Neuronal stem cell (in vitro differentiated cells): ENCODE results near the gene ADRA2B.
"Not testable (repeated sequence)": the region's sequence is repeated elsewhere in the genome, so short reads cannot be mapped to it uniquely, and the experiment has no call there.

ENCODE experiments used
- DNase-seq: peaks from one replicate; pipeline ENCODE4 v3.0.0-alpha.2; 2013; ENCODE audit warnings: low spot score
- H2AFZ ChIP-seq: one replicate; pipeline ENCODE4 v1.6.1; 2013; ENCODE audit warnings: mild to moderate bottlenecking, low read length, inconsistent platforms
- H2AK5ac ChIP-seq: 2 replicates; pipeline ENCODE4 v1.6.1; 2013; ENCODE audit warnings: low read depth, mild to moderate bottlenecking, inconsistent platforms, low read length, moderate library complexity, mixed read lengths
- H2BK120ac ChIP-seq: 2 replicates; pipeline ENCODE4 v1.6.1; 2013; ENCODE audit warnings: low read depth, mild to moderate bottlenecking, inconsistent platforms, low read length, moderate library complexity, mixed read lengths
- H2BK12ac ChIP-seq: one replicate; pipeline ENCODE4 v1.6.1; 2013; ENCODE audit warnings: low read length, inconsistent platforms
- H2BK15ac ChIP-seq: 2 replicates; pipeline ENCODE4 v1.6.1; 2013; ENCODE audit warnings: mild to moderate bottlenecking, low read length, inconsistent platforms, mixed read lengths
- H2BK5ac ChIP-seq: one replicate; pipeline ENCODE4 v1.6.1; 2013; ENCODE audit warnings: inconsistent platforms, mild to moderate bottlenecking, low read length, moderate library complexity
- H3K14ac ChIP-seq: one replicate; pipeline ENCODE4 v1.6.1; 2013; ENCODE audit warnings: low read length, inconsistent platforms
- H3K18ac ChIP-seq: 2 replicates; pipeline ENCODE4 v1.6.1; 2013; ENCODE audit warnings: low read length, inconsistent platforms
- H3K23ac ChIP-seq: 2 replicates; pipeline ENCODE4 v1.6.1; 2013; ENCODE audit warnings: low read depth, mild to moderate bottlenecking, mixed read lengths, low read length, inconsistent platforms; ENCODE audit not compliant: poor library complexity
- H3K27ac ChIP-seq: replicated peaks from 3 replicates; pipeline ENCODE4 v1.5.1; 2013; ENCODE audit warnings: low read length, inconsistent platforms
- H3K27me3 ChIP-seq, 3 experiments: 2 replicates each; pipeline ENCODE4 v1.6.1; 2013; ENCODE audit warnings: low read length in 3 of 3, mild to moderate bottlenecking in 2 of 3, inconsistent platforms in 1 of 3, low read depth in 1 of 3, mixed read lengths in 1 of 3, moderate library complexity in 1 of 3; ENCODE audit not compliant: control insufficient read depth in 3 of 3, insufficient read depth in 3 of 3
- H3K36me3 ChIP-seq, 2 donors: replicated peaks in 1 of 2; 2 replicates each; pipeline ENCODE4 v1.6.1; 2013; ENCODE audit warnings: low read length in 2 of 2; ENCODE audit not compliant: control insufficient read depth in 2 of 2, insufficient read depth in 2 of 2
- H3K4ac ChIP-seq: 2 replicates; pipeline ENCODE4 v1.6.1; 2013; ENCODE audit warnings: inconsistent platforms, mild to moderate bottlenecking, low read length, moderate library complexity
- H3K4me1 ChIP-seq, 2 donors: 1 replicate in 1 of 2; 2 replicates in 1 of 2; pipeline ENCODE4 v1.6.1; 2013; ENCODE audit warnings: low read length in 2 of 2, low read depth in 1 of 2; ENCODE audit not compliant: control insufficient read depth in 2 of 2, insufficient read depth in 1 of 2
- H3K4me2 ChIP-seq: one replicate; pipeline ENCODE4 v1.6.1; 2013; ENCODE audit warnings: mild to moderate bottlenecking, low read length, inconsistent platforms; ENCODE audit not compliant: insufficient read depth, poor library complexity, severe bottlenecking
- H3K4me3 ChIP-seq, 2 donors: 2 replicates each; pipeline ENCODE4 v1.5.1; 2013; ENCODE audit warnings: low read length in 2 of 2, mild to moderate bottlenecking in 2 of 2, inconsistent platforms in 1 of 2, moderate library complexity in 1 of 2
- H3K79me1 ChIP-seq: one replicate; pipeline ENCODE4 v1.6.1; 2013; ENCODE audit warnings: low read depth, mild to moderate bottlenecking, inconsistent platforms, low read length, moderate library complexity
- H3K9ac ChIP-seq: one replicate; pipeline ENCODE4 v1.6.1; 2013; ENCODE audit warnings: mild to moderate bottlenecking, low read depth, low read length, inconsistent platforms; ENCODE audit not compliant: poor library complexity
- H3K9me3 ChIP-seq, 2 donors: replicated peaks in 1 of 2; 2 replicates each; pipeline versions ENCODE3 to v1.6.1; 2013; ENCODE audit warnings: low read length in 2 of 2, mild to moderate bottlenecking in 2 of 2, inconsistent platforms in 1 of 2, low read depth in 1 of 2, mixed read lengths in 1 of 2, moderate library complexity in 1 of 2; ENCODE audit not compliant: control insufficient read depth in 2 of 2, insufficient read depth in 1 of 2
- H4K8ac ChIP-seq: one replicate; pipeline ENCODE4 v1.6.1; 2013; ENCODE audit warnings: low read depth, mild to moderate bottlenecking, inconsistent platforms, low read length, moderate library complexity
- H4K91ac ChIP-seq: one replicate; pipeline ENCODE4 v1.6.1; 2013; ENCODE audit warnings: low read length, low read depth, mild to moderate bottlenecking, inconsistent platforms; ENCODE audit not compliant: poor library complexity
- WGBS, 2 donors: extraction: QIAGEN DNeasy Blood & Tissue Kit; methylation state at CpG; one replicate each; pipeline ENCODE4 v1.1.7; 2013; ENCODE audit warnings: missing lambda C conversion rate in 2 of 2, mixed read lengths in 1 of 2; ENCODE audit not compliant: insufficient read length in 2 of 2, insufficient replicate concordance in 1 of 2; ENCODE audit errors: extremely low coverage in 2 of 2; 5-methylcytosine and 5-hydroxymethylcytosine counted together

Gene ADRA2B

GRCh38 chr2:96073170-96073775 lies 43.1 kb downstream of the ADRA2B start:
- Histone ChIP-seq H3K18ac (peak overlapping the region; percentile 18), H3K36me3 (no peaks in the 10 kb centered on the region), H3K9ac (no peak overlapping the region), H2BK12ac (no peak overlapping the region), H4K91ac (no peak overlapping the region), H2AFZ (no peak overlapping the region), H3K23ac (no peak overlapping the region), H3K4me2 (no peak overlapping the region), H4K8ac (no peak overlapping the region), H3K27ac (no peak overlapping the region), H3K4ac (no peak overlapping the region), H2BK120ac (no peak overlapping the region), H3K9me3 (peaks cover 0 to 2% of the 10 kb centered on the region in 2 donors), H2AK5ac (no peak overlapping the region), H3K4me3 (no peak overlapping the region), H3K14ac (no peak overlapping the region), H3K27me3 (peaks cover 0 to 5% (median 0%) of the 10 kb centered on the region in 3 experiments), H2BK15ac (peak overlapping the region; percentile 15), H2BK5ac (no peak overlapping the region), H3K4me1 (peaks cover 0 to under 1% of the 10 kb centered on the region in 2 donors), H3K79me1 (no peaks in the 10 kb centered on the region)
- DNase-seq = no peak
- WGBS, 2 donors = no CpG with 5 or more reads among the region's 7 CpGs

GRCh38 chr2:96072746-96073145 lies 43.6 kb downstream of the ADRA2B start:
- H3K14ac ChIP-seq = no peak overlapping the region
- no peak overlapping the region for H3K23ac ChIP-seq
- no peak overlapping the region for H4K8ac ChIP-seq
- no peak overlapping the region for H2BK120ac ChIP-seq
- H3K27me3 ChIP-seq = peaks cover 0 to 5% (median 0%) of the 10 kb centered on the region in 3 experiments
- H4K91ac ChIP-seq = no peak overlapping the region
- H2AK5ac ChIP-seq = no peak overlapping the region
- H3K9me3 ChIP-seq = peaks cover 0 to 2% of the 10 kb centered on the region in 2 donors
- peaks cover 0 to 6% of the 10 kb centered on the region in 2 donors for H3K4me1 ChIP-seq
- H2BK5ac ChIP-seq = no peak overlapping the region
- peak overlapping the region; percentile 83 for H3K18ac ChIP-seq
- H3K36me3 ChIP-seq = no peaks in the 10 kb centered on the region
- H3K27ac ChIP-seq = no peak overlapping the region
- no peaks in the 10 kb centered on the region for H3K79me1 ChIP-seq
- H2AFZ ChIP-seq = no peak overlapping the region
- WGBS, 2 donors = no CpG with 5 or more reads among the region's 11 CpGs
- H3K4me2 ChIP-seq = no peak overlapping the region
- no peak for DNase-seq
- no peak overlapping the region for H3K4ac ChIP-seq
- peak overlapping the region; percentile 15 for H2BK15ac ChIP-seq
- no peak overlapping the region for H3K4me3 ChIP-seq
- peak overlapping the region; percentile 78 for H2BK12ac ChIP-seq
- no peak overlapping the region for H3K9ac ChIP-seq

- not testable (repeated sequence) for H2BK15ac ChIP-seq
Measured at GRCh38 chr2:96071977-96072491, 44.3 kb downstream of the ADRA2B start.

GRCh38 chr2:96071087-96071976 lies 45.0 kb downstream of the ADRA2B start:
- no CpG with 5 or more reads among the region's 16 CpGs for WGBS, 2 donors
- not testable (repeated sequence) for H3K27me3 ChIP-seq, H2BK15ac ChIP-seq

More at GRCh38 chr2:96071977-96072491, 44.3 kb downstream of the ADRA2B start:
- not testable (repeated sequence) for H3K14ac ChIP-seq, H2BK120ac ChIP-seq, H3K4me3 ChIP-seq, H3K4ac ChIP-seq, DNase-seq, H2BK5ac ChIP-seq, H3K27ac ChIP-seq, H3K23ac ChIP-seq, H3K27me3 ChIP-seq, H2BK12ac ChIP-seq, H3K4me2 ChIP-seq, H3K18ac ChIP-seq, H4K8ac ChIP-seq, H4K91ac ChIP-seq, H3K9ac ChIP-seq, H3K79me1 ChIP-seq, H2AK5ac ChIP-seq, H3K36me3 ChIP-seq, H3K4me1 ChIP-seq, H2AFZ ChIP-seq, H3K9me3 ChIP-seq
- WGBS, 2 donors = no CpG with 5 or more reads among the region's 8 CpGs

More at GRCh38 chr2:96071087-96071976, 45.0 kb downstream of the ADRA2B start:
- not testable (repeated sequence) for H3K4me3 ChIP-seq, H2BK120ac ChIP-seq, H3K36me3 ChIP-seq, H3K23ac ChIP-seq, H2AK5ac ChIP-seq, H3K79me1 ChIP-seq, H3K4ac ChIP-seq, H3K9me3 ChIP-seq, H2BK12ac ChIP-seq, H4K91ac ChIP-seq, H3K27ac ChIP-seq, H3K4me1 ChIP-seq, H2AFZ ChIP-seq, H3K4me2 ChIP-seq, H3K14ac ChIP-seq, DNase-seq, H4K8ac ChIP-seq, H3K9ac ChIP-seq, H2BK5ac ChIP-seq
- peak overlapping the region; percentile 71 for H3K18ac ChIP-seq
